Measurements from ENCODE around the gene ST8SIA1.
A peak's percentile ranks its signal among the peaks of the same experiment; 100 is the strongest.
"Not testable (repeated sequence)": the region's sequence is repeated elsewhere in the genome, so short reads cannot be mapped to it uniquely, and the experiment has no call there.

ST8SIA1 gene

GRCh38 chr12:22334410-22335100 lies at the start of gene ST8SIA1:
TSS of gene ST8SIA1 (minus strand) at chr12:22334707. CDS start at chr12:22334232, 475 bp downstream.
- peak; percentile 59 for DNase-seq

- DNase-seq = no peak
Observed at GRCh38 chr12:22380031-22380430, 45.5 kb upstream of the ST8SIA1 start.

DNA sequence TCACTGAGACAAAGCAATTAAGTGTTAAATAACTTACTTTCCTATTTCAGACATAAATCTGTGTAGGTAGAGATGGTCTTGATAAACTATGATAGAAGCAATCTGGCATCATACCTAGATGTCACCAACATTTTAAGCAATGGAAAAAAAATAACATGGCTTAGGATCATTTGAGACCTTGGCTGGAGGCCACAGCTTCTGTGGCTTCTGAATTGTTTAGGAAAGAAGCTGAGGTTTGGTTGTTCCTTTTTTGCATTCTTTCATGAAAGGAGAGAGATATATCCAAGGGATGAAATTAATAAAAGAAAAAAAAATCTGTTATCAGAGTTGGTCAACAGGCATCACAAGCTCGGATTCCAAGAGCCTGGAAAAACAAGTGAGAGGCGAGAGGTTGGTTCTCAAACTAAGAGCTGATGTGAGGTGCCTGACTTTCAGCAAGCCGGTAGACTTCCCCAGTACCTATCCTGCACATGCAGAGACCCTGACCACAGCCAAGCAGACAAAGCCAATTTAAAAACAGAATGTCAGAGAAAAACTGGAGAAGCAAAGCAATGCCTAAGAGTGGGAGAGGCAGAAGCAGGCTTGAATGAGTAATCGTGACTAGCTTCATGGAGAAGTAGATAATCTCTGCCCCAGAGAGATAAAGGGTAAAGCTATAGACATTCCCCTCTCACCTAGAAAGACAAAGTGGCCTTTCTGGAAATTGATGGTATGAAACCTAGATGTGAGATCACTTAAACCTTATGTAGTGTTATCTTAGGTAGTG lies 43.4 kb upstream of the ST8SIA1 start:
- DNase-seq = no peak

DNA sequence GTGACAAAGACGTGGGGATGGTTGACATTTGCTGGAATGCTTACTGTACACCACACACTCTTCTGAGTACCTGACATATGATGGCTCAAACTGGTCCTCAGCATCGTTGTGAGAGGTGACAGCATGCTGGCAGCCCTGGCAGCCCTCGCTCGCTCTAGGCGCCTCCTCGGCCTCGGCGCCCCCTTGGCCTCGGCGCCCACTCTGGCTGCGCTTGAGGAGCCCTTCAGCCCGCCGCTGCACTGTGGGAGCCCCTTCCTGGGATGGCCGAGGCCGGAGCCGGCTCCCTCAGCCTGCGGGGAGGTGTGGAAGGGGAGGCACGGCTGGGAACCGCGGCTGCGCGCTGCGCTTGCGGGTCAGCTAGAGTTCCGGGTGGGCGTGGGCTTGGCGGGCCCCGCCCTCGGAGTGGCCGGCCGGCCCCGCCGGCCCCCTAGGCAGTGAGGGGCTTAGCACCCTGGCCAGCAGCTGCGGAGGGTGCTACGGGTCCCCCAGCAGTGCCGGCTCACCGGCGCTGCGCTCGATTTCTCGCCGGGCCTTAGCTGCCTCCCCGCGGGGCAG lies 42.2 kb upstream of the ST8SIA1 start:
- not testable (repeated sequence) for DNase-seq

- no peak for DNase-seq
Observed at GRCh38 chr12:22374508-22374907, 40.0 kb upstream of the ST8SIA1 start.

DNA sequence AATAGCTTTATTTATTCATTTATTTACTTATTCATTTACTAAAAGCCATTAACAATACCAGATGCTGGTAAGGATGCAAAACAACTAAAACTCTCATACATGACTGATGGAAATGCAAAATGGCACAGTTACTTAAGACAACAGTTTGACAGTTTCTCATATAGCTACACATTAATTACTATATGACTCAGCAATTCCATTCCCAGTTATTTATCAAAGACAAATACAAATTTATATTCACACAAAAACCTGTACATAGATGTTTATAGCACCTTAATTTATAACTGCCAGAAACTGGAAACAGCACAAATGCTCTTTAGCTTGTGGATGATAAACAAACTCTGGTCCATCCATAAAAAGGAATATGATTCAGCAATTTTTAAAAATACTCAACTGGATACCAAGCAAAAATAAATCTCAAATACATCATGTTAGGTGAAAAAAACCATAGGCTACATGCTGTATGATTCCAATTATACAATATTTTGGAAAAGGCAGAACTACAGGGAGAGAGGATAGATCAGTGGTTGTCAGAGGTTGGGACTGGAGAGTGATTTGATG lies 37.9 kb upstream of the ST8SIA1 start:
- no peak for DNase-seq

DNA sequence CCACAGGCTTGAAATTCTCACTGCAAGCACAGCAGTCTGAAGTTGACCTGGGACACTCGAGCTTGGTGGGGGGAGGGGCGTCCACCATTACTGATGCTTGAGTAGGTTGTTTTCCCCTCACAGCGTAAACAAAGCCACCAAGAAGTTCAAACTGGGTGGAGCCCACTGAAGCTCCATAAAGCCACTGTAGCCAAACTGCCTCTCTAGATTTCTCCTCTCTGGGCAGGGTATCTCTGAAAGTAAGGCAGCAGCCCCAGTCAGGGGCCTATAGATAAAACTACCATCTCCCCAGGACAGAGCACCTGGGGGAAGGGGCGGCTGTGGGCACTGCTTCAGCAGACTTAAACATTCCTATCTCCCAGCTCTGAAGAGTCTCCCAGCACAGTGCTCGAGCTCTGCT lies 31.7 kb upstream of the ST8SIA1 start:
- no peak for DNase-seq

DNA sequence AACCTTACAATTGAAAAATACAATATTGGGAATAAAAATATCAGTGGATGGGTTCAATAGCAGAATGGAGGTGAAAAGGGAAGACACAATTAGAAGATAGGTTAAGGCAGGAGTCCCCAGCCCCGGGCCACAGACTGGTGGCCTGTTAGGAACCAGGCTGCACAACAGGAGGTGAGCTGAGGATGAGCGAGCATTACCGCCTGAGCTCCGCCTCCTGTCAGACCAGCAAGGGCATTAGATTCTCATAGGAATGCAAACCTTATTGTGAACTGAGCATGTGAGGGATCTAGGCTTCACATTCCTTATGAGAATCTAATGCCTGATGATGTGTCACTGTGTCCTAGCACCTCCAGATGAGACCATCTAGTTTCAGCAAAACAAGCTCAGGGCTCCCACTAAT lies 27.3 kb upstream of the ST8SIA1 start:
- DNase-seq = no peak

- DNase-seq = no peak
Observed at GRCh38 chr12:22360774-22361173, 26.3 kb upstream of the ST8SIA1 start.

DNA sequence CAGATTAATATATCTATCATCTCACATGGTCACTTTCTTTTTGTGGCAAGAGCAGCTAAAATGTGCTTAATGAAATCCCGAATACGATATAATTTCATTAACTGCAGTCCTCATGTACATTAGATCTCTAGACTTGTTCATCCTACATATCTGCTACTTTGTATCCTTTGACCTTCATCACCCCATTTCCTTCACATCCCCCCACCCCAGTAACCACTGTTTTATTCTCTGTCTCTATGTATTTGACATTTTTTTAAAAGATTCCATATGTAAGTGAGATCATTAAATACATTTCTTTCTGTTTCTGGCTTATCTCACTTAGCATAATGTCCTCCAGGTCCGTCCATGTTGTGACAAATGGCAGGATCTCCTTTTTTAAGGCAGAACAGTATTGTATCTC lies 23.0 kb upstream of the ST8SIA1 start:
- no peak for DNase-seq

DNA sequence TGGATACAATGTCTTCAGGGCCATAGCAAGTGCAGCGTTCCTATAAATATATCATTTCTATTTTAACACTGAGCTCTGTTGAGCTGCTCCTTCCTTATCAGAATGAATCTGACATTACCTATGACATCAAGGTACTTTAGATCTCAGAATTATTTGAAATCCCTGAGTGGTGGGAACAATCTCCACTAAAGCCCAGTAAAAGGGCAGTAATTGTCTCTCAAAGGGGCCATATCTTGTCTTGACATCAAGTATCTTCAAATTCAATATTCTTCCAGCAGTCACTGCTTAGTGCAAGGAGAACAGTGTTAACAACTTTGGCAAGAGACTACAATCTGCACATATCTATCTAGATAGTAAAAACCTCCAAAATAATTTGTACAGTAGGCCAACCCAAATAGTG lies 21.7 kb upstream of the ST8SIA1 start:
- no peak for DNase-seq

GRCh38 chr12:22355011-22355580 lies 20.6 kb upstream of the ST8SIA1 start:
- no peak for DNase-seq

DNA sequence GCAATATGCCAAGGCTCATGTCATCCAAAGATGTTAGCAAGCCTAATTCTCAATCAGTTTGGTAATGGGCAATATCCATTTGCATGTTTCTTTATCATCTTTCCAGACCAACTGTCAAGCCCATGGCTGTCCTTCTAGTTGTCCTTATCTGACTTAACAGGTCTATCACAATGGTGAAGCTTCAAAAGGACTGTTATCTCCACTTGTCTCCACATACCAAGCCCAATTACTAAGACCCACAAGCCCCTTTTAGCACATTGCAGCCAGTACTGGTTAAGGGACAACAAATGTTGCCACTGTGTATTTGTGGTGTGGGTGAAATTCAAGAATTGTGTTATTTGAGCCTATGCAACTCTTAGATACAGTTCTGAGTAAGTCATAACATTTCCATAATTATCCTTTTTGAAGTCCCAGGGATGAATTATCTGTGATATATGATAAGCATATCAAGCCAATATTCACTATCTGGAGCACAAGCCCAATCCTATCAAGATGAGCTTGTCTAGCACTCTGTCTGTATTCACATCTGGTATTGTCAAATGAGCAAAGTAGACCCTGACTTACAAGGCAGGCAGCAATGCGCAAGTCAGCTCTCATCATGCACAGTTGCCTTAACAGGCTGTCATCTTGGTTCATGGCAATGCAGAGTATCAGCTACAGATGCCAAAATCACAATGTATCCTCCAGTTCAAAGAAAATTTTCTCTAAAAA lies 19.3 kb upstream of the ST8SIA1 start:
- DNase-seq = no peak

DNA sequence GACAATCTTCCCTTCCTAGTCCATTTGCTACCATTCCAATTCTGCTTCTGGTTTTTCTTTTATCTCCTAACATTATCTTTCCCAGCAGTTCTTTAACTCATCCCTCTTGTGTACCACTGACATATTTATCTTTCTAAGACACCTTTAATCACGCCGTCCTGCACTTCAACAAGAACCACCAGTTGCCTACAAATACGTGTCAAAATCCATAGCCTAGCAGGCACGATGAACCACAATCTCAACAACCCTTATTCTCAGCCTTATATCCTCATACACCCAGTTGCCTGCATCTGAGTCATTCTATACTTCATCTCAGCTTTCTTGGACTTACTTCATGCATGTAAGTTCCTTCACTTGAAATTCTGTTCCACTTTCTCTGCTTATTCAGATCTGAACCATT lies 16.4 kb upstream of the ST8SIA1 start:
- DNase-seq = no peak

- no peak for DNase-seq
Observed at GRCh38 chr12:22348208-22348607, 13.7 kb upstream of the ST8SIA1 start.

DNA sequence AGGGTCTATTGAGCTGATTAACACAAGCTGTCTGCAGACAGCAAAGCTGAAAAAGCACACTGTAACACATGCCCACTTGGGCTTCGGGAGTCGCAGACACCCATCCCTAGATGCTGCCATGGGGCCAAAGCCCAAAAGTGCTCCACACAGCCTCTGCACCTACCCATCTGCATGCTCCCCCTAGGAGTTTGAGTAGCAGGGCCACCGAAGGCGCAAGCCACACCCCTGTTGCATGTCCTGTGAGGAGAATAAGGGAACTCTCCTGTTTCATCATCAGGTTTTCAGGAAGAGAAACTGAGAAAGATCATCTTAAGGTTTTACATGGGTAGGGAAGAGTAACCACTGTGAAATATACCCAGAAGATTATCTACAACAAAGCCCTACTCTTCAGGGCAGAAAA lies 5.6 kb upstream of the ST8SIA1 start:
- DNase-seq = no peak

- no peak for DNase-seq
Observed at GRCh38 chr12:22339691-22340090, 5.2 kb upstream of the ST8SIA1 start.

GRCh38 chr12:22335794-22336166 lies 1.3 kb upstream of the ST8SIA1 start:
- DNase-seq = no peak

GRCh38 chr12:22333713-22334409 lies 646 bp downstream of the ST8SIA1 start:
- DNase-seq = peak; percentile 63

- no peak for DNase-seq
Observed at GRCh38 chr12:22333186-22333712, 1.3 kb downstream of the ST8SIA1 start.

DNA sequence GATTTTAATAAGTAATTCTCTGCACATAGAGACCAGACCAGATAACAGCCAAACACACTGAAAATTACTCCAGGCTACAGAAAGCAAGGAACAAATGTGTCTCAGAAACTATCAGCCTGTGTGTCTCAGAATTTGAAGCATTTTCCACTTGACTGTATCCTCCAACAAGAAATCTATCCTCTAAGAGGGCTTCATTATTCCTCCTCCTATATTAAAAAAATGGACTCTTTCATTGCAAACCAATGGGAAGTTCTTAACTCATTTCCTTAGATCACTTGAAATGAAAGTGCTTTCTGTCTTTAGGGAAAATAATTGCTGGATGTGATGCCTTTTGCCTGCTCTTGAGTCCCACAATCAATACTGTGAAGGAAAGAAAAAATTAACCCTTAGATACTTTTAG lies 2.3 kb downstream of the ST8SIA1 start:
- no peak for DNase-seq

DNA sequence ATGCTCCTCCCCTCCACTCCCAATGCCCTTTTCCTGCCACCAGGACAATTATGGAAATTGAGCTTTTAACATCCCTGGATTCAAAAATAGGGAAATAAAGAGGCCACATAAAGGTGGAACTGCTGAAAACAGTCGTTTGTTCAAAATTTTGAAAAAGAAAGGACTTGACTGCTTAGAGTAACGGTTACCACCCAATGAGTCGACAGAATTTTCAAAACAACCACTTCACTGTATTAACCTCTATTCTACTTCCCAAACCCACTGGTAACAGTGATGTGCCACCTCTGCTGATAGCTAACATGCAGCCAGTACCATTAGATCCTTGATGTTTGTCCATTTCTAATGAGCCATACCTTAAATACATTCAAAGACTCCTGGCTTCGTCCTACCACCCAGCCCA lies 4.9 kb downstream of the ST8SIA1 start:
- no peak for DNase-seq
